HepG2 (cell line): ENCODE measurements around the gene SEC14L1. TPM values are rescaled to one million over a fixed set of nuclear protein-coding genes. Genes with fewer than 3 reads are reported as not detected.

Experiments used
- GABPA ChIP-seq, 2 experiments: IDR thresholded peaks; 2 replicates each; pipeline ENCODE4 v1.6.1; 2011 to 2016; ENCODE audit warnings: low read depth in 2 of 2, low read length in 1 of 2, missing biosample characterization in 1 of 2, missing genetic modification characterization in 1 of 2
- GATAD1 ChIP-seq: IDR thresholded peaks from 2 replicates; pipeline ENCODE4 v1.6.1; 2016; ENCODE audit warnings: missing genetic modification reagents, missing compliant biosample characterization
- HMGXB4 ChIP-seq, 2 experiments: sonication (generic) in 1 of 2; formaldehyde crosslinking in 1 of 2; IDR thresholded peaks; 2 replicates each; pipeline versions ENCODE4 v1.4.0 to v1.6.1; 2018 to 2020; ENCODE audit warnings: missing genetic modification reagents in 2 of 2, borderline replicate concordance in 1 of 2, low read depth in 1 of 2, mild to moderate bottlenecking in 1 of 2, missing biosample characterization in 1 of 2
- HNF4A ChIP-seq: sonication (generic); formaldehyde crosslinking; IDR thresholded peaks from 2 replicates; pipeline ENCODE4 v1.4.0; 2020; ENCODE audit warnings: missing genetic modification reagents
- JUNB ChIP-seq: sonication (generic); formaldehyde crosslinking; IDR thresholded peaks from 2 replicates; pipeline ENCODE4 v1.8.0; 2022; ENCODE audit warnings: missing genetic modification reagents, mild to moderate bottlenecking, borderline replicate concordance
- KDM5B ChIP-seq: sonication (generic); formaldehyde crosslinking; IDR thresholded peaks from 2 replicates; pipeline ENCODE4 v1.4.0; 2020; ENCODE audit warnings: missing genetic modification reagents, mild to moderate bottlenecking, borderline replicate concordance
- KMT2A ChIP-seq: sonication (generic); formaldehyde crosslinking; IDR thresholded peaks from 2 replicates; pipeline ENCODE4 v1.4.0; 2020; ENCODE audit warnings: missing genetic modification reagents
- KMT2B ChIP-seq: IDR thresholded peaks from 2 replicates; pipeline ENCODE4 v1.6.1; 2016; ENCODE audit warnings: missing genetic modification reagents, missing compliant biosample characterization
- MXD4 ChIP-seq: IDR thresholded peaks from 2 replicates; pipeline ENCODE4 v1.6.1; 2016; ENCODE audit warnings: mild to moderate bottlenecking, missing biosample characterization, missing genetic modification reagents
- NFIB ChIP-seq: sonication (generic); formaldehyde crosslinking; IDR thresholded peaks from 2 replicates; pipeline ENCODE4 v1.9.0; 2021; ENCODE audit warnings: missing genetic modification reagents, mild to moderate bottlenecking, borderline replicate concordance
- RARA ChIP-seq: IDR thresholded peaks from 2 replicates; pipeline ENCODE4 v1.6.1; 2016; ENCODE audit warnings: missing genetic modification reagents, missing compliant biosample characterization
- RBFOX2 ChIP-seq: fragments of 200-400 bp; formaldehyde crosslinking; IDR thresholded peaks from 2 replicates; pipeline ENCODE4 v1.6.1; 2017; ENCODE audit warnings: low read depth, mild to moderate bottlenecking, low read length
- SRY ChIP-seq: sonication (generic); formaldehyde crosslinking; IDR thresholded peaks from 2 replicates; pipeline ENCODE4 v1.8.0; 2022; ENCODE audit warnings: mild to moderate bottlenecking, missing genetic modification reagents
- TEAD3 ChIP-seq: optimal IDR thresholded peaks from 2 replicates; pipeline ENCODE3; 2016; ENCODE audit warnings: borderline replicate concordance
- ZBTB20 ChIP-seq: sonication (generic); formaldehyde crosslinking; IDR thresholded peaks from 2 replicates; pipeline ENCODE4 v1.8.1; 2023; ENCODE audit warnings: missing genetic modification reagents, low read depth, mild to moderate bottlenecking, borderline replicate concordance
- ZNF687 ChIP-seq: sonication (generic); formaldehyde crosslinking; IDR thresholded peaks from 2 replicates; pipeline ENCODE4 v1.5.1; 2020; ENCODE audit warnings: mild to moderate bottlenecking, missing genetic modification reagents, moderate library complexity
- ZNF724P ChIP-seq: sonication (generic); formaldehyde crosslinking; IDR thresholded peaks from 2 replicates; pipeline ENCODE4 v1.8.0; 2022; ENCODE audit warnings: missing genetic modification reagents, borderline replicate concordance
- ZNF770 ChIP-seq: sonication (generic); formaldehyde crosslinking; IDR thresholded peaks from 2 replicates; pipeline ENCODE4 v1.5.0; 2020; ENCODE audit warnings: mild to moderate bottlenecking, missing genetic modification reagents
- ZSCAN31 ChIP-seq: sonication (generic); formaldehyde crosslinking; IDR thresholded peaks from 2 replicates; pipeline ENCODE4 v1.5.0; 2020; ENCODE audit warnings: low read depth, mild to moderate bottlenecking, missing genetic modification reagents
- polyA plus RNA-seq, 8 experiments: library from polyadenylated mRNA; depleted of rRNA in 3 of 8; stranded (reverse) in 7 of 8; unstranded in 1 of 8; fragments of >200 nt; fragmentation: Illumina TruSeq in 4 of 8; extraction: Trizol in 4 of 8; gene quantifications; 2 replicates each; pipeline versions ENCODE4 v1.2.1 to v1.2.3, GENCODE V29; 2011 to 2016; ENCODE audit warnings: low read depth in 4 of 8, missing spikeins in 1 of 8, mixed read lengths in 1 of 8; ENCODE audit not compliant: insufficient read depth in 1 of 8
- total RNA-seq, 5 experiments: library from RNA; depleted of rRNA; stranded (reverse); fragments of >200 nt; fragmentation: Illumina TruSeq; extraction: Trizol; gene quantifications; 2 replicates each; pipeline ENCODE4 v1.2.3, GENCODE V29; 2016; ENCODE audit warnings: low read depth in 1 of 5

SEC14L1 gene
- total and polyA plus RNA-seq, 2 of the 13 experiments (the other 11 are each of a cell fraction or from before 2014, with no cell fraction given): 26.3 to 43.9 TPM

- TF ChIP-seq ZNF687 (CRISPR knock-in tag) (peak; percentile 98), RBFOX2 (peak; percentile 49; the same call in 1 of the 2 replicates), GATAD1 (CRISPR knock-in tag) (peak; percentile 39; the same call in 1 of the 2 replicates), ZNF770 (CRISPR knock-in tag) (peak; percentile 90), KMT2A (peak; percentile 47; the same call in 1 of the 2 replicates), JUNB (peak; percentile 73; the same call in 1 of the 2 replicates), NFIB (CRISPR knock-in tag) (peak; percentile 77; the same call in 1 of the 2 replicates), ZSCAN31 (CRISPR knock-in tag) (peak; percentile 62; the same call in 1 of the 2 replicates), HMGXB4 (CRISPR knock-in tag; IDR thresholded peaks at IDR 0.05; ENCODE audit: borderline replicate concordance in 1 of 2, low read depth in 1 of 2) (peak; percentile 44 to 51; a peak in 2 of 4 replicates), ZNF724P (CRISPR knock-in tag) (no peak), KDM5B (CRISPR knock-in tag) (peak; percentile 42; the same call in 1 of the 2 replicates), GABPA (IDR thresholded peaks at IDR 0.05; ENCODE audit: low read depth, low read length) (no peak), GABPA (CRISPR knock-in tag; IDR thresholded peaks at IDR 0.05; ENCODE audit: low read depth) (peak; percentile 25; the same call in 1 of the 2 replicates), SRY (0 out of 2 replicates have a peak, but pooled peaks have one; percentile 58), ZBTB20 (CRISPR knock-in tag) (peak; percentile 57; the same call in 1 of the 2 replicates), RARA (CRISPR knock-in tag) (peak; percentile 86), MXD4 (CRISPR knock-in tag) (peak; percentile 33; the same call in 1 of the 2 replicates), TEAD3 (peak; percentile 82), HNF4A (CRISPR knock-in tag) (no peak), KMT2B (0 out of 2 replicates have a peak, but pooled peaks have one; percentile 30)
Measured at GRCh38 chr17:77254951-77255825, 114.4 kb downstream of the SEC14L1 start (continued).
